GM19372 (cell line): ENCODE measurements around the gene AHRR.
A peak's percentile ranks its signal among the peaks of the same experiment; 100 is the strongest.

ENCODE experiments used
- ATAC-seq: cut with Tn5 transposase; IDR thresholded peaks from one replicate; pipeline ENCODE4 v1.9.1; 2021; ENCODE audit warnings: mild to moderate bottlenecking, low read depth, moderate library complexity; ENCODE audit not compliant: unreplicated experiment

The AHRR gene

GRCh38 chr5:435961-436640 is 114.6 kb downstream of the AHRR start:
- no peak for ATAC-seq

- no peak for ATAC-seq
Observed at GRCh38 chr5:436641-436975, 115.1 kb downstream of the AHRR start.

DNA sequence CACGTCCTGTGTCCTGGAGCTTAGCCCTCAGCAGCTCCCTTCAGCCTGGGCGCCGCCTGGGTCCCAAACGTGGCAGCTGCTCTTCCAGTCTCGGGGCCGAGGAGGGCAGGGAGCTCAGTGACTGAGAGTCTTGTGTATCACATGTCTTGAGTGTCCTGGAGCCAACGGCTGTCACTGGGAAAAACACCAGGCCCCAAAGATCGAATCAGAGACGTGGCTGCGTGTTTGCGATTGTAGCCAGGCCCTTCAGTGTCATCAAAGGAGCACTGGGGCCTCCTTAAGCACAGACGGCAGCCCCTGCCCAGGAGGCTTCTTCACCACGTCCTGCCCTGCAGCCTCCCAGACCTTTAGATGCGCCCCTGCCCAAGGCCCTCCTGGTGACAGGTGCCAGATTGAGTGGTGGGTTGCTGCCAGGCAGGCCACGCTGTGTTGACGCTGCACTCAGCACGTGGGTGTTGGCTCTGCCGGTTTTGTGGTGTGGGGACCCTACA is 115.8 kb downstream of the AHRR start:
- no peak for ATAC-seq

DNA sequence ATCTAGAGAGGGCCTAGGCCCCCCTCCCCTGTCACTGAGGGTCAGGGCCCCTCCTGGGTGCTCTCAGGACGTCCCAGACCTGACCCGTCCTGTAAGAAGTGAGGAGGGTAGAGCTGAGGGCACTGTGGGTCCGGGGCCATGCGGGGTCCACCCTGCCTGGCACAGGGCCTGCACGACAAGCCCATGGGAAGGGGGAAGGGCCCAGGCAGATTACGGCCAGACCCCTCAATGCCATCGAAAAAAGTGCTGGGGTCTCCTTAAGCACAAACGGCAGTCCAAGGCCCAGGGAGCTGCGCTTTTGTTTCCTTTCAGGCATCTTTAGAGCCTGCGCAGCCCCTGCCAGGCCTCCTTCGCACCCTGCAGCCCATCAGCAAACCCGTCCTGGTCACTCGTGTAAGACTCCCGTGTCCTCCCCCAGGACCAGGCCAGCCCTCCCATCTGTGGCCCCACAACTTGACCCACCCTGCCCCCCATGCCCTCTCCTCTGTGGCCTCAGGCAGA is 117.0 kb downstream of the AHRR start:
- no peak for ATAC-seq

DNA sequence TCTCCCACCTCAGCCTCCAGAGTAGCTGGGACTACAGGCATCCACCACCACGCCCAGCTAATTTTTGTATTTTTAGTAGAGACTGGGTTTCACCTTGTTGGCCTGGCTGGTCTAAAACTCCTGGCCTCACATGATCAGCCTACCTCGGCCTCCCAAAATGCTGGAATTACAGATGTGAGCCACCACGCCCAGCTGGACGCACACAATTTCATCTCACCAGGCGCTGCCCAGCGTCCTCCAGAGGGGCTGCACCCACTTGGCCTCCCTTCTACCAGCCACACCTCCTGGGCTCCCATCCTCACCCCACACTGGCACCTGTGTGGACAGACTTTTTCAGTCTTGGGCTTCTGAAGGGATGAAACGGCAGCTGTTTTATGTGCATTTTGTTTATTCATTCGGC is 117.7 kb downstream of the AHRR start:
- no peak for ATAC-seq

- no peak for ATAC-seq
Observed at GRCh38 chr5:439636-440035, 118.1 kb downstream of the AHRR start.

DNA sequence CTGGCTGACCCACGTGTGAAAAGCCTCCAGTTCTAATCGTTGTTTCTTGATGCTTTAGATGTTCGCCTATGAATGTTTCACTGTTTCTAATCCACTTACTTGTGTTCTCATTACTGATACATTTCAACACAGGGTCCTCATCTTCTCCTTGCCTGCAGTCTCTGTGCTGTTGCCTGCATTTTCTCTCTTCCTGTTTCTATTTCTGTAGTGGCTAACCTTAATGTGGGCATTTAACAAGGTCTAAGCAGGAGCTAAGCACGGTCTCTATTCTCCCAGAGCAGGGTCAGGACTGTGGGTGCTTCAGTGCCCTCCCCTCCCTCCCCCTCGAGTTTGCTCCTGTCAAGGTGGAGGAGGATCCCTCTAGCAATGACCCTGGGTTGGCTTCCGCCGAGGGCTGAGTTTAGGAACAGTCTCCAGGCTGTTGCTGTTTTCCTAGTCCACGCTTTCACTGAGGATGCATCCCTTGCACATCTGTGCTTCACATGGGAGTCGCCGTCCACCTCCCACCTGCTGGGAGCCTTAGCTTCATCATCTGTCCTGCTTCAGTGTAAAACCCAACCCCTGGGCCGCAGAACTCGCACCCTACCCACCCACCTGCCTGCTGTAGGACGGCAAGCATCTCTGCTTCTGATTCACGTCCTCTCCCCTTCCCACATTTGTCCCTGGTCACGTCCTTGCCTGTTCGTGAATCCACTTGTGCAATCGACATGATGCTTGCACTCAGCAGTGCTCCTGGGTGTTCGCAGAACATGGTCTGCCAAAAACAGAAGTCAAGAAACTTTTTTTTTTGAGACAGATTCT is 119.1 kb downstream of the AHRR start:
- no peak for ATAC-seq

DNA sequence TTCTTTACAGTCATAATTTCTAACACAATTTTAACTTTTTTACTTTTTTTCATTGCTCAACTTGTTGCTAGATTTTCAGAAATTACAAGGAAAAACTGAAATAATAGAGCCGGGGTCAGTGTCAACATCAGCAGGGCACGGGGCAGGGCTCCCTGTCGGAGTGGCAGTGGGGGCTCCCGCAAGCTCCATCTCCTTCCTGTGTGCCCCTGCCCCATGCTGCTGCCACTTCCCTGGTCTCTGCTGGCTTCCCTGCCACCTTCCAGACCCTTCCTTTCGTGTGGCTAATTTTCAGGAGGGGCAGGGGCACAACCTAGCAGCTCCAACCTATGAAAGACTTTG is 120.5 kb downstream of the AHRR start:
- no peak for ATAC-seq

GRCh38 chr5:442335-443238 is 121.1 kb downstream of the AHRR start, which contains the start of gene EXOC3:
Gene EXOC3, plus strand, starts transcription at chr5:443176. Its CDS starts 3,030 bp downstream, at chr5:446206.
- ATAC-seq, result peak; percentile 84

DNA sequence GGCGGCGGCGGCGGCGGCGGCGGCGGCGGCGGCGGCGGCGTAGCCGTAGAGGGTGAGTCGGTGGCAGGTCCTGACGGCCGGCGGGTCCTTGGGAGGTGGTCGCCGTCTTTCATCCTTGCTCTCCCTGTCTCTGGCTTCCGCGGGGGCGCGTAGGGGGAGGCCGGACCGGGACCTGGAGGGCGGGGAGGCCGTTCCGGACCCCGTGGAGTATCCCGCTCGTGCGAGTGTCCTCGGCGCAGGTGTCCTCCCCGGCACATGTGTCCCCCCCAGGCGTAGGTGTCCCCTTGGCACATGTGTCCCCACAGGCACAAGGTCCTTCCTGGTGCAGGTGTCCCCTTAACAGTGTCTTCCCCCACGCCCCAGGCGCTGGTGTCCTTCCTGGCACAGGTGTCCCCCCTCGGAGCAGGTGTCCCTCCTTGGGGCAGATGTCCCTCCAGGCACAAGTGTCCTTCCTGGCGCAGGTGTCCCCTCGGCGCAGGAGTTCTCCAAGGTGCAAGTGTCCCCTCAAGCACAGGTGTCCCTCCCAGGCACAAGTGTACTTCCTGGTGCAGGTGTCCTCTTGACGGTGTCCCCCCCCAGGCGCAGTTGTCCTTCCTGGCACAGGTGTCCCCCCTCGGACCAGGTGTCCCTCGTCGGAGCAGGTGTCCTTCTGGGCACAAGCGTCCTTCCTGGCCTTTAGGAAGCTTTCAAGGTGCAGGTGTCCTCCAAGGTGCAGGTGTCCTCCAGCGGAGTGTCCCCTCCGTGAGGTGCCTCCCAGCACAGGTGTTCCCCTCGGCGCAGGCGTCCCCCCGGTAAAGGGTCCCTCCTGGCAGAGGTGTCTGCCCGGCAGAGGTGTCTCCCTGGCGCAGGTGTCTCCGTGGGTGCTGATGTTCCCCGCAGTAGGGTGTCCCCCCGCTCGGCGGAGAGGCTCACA is 122.0 kb downstream of the AHRR start:
- ATAC-seq, result peak; percentile 28

GRCh38 chr5:444226-444625 is 122.7 kb downstream of the AHRR start:
- ATAC-seq, result no peak

- ATAC-seq, result no peak
Observed at GRCh38 chr5:445591-445990, 124.1 kb downstream of the AHRR start.

DNA sequence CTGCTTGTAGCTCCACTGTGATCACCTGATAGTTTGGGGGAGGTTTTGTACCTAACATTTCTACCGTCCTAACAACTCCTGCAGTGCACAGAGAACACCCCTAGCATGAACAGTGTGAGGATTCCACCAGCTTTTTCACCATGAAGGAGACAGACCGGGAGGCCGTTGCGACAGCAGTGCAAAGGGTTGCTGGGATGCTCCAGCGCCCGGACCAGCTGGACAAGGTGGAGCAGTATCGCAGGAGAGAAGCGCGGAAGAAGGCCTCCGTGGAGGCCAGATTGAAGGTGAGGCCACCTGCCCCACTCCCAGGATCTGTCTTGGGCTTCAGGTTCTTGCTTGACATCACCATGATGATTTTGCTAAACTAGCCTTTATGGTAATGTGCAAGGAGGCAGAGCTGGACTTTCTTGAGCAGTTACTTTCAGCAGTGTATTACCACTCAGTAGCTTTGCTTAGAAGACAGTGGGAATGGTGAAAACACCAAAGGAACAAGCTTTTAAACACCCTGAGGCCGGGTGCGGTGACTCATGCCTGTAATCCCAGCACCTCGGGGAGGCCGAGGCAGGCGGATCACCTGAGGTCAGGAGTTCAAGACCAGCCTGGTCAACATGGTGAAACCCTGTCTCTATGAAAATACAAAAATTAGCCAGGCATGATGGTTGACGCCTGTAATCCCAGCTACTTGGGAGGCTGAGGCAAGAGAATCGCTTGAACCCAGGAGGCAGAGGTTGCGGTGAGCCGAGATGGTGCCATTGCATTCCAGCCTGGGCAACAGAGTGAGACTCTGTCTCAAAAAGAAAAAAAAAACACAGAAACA is 124.8 kb downstream of the AHRR start:
- no peak for ATAC-seq

DNA sequence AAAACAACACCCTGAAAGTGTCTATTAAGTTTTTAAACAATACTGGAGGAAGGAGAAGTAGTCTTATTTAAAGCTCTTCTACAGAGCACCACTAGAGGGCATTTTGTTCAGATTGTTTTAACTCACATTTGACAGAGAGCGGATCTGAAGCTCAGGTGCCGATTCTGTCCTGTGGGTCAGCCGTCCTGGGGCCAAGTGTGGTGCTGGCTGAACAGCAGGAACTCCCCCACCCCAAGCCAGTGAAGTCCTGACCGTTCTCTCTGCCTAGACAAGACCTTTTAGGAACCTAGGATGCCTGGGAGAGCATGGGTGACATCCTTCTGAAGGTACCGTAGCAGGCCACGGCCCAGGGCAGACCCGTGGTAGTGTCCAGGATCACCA is 125.4 kb downstream of the AHRR start:
- no peak for ATAC-seq

DNA sequence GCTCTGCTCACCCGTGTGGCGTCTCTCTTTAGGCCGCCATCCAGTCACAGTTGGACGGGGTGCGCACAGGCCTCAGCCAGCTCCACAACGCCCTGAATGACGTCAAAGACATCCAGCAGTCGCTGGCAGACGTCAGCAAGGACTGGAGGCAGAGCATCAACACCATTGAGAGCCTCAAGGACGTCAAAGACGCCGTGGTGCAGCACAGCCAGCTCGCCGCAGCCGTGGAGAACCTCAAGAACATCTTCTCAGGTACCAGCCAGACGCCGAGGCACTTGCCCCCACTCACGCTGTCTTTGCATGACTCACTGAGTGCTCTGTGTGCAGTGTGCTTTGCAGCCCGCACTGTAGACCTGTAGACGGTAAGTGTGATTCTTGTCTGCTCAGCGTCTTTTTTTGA is 126.0 kb downstream of the AHRR start:
- ATAC-seq, result no peak

GRCh38 chr5:448061-448765 is 126.7 kb downstream of the AHRR start:
- no peak for ATAC-seq

DNA sequence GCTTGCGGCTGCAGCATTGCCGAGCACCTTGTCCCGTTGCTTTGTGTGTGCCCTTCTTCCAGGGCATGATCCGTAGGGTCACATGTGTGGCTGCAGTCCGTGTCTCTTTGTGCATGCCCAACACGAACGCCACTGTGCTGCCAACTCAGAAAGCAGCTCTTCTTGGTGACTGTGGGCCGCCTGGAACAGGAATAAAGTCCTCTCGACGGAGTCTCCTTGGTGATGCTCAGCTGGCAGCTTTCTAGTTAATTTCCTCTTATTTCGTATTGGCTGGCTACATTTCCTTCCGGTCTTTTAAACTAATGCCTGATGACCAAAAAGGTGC is 127.2 kb downstream of the AHRR start:
- no peak for ATAC-seq

GRCh38 chr5:449151-449550 is 127.6 kb downstream of the AHRR start:
- no peak for ATAC-seq
